Endothelial cell (in vitro differentiated cells): Measurements from ENCODE around the gene ELOF1. TPM values are rescaled to one million over a fixed set of nuclear protein-coding genes. Genes with fewer than 3 reads are reported as not detected.
A peak's percentile ranks its signal among the peaks of the same experiment; 100 is the strongest.

Experiments
- DNase-seq: peaks from one replicate; pipeline ENCODE4 v3.0.0; 2021; ENCODE audit warnings: low spot score
- H3K27ac Mint-ChIP-seq: one replicate; pipeline ENCODE4 v1.8.0; 2021; ENCODE audit warnings: mixed read lengths, inconsistent platforms; ENCODE audit not compliant: unreplicated experiment
- H3K27me3 Mint-ChIP-seq: one replicate; pipeline ENCODE4 v1.8.0; 2021; ENCODE audit warnings: mild to moderate bottlenecking, moderate library complexity, mixed read lengths, inconsistent platforms; ENCODE audit not compliant: unreplicated experiment
- H3K36me3 Mint-ChIP-seq: one replicate; pipeline ENCODE4 v1.8.0; 2021; ENCODE audit warnings: mild to moderate bottlenecking, low read depth, mixed read lengths, inconsistent platforms; ENCODE audit not compliant: unreplicated experiment
- H3K4me1 Mint-ChIP-seq: one replicate; pipeline ENCODE4 v1.8.0; 2021; ENCODE audit warnings: mild to moderate bottlenecking, mixed read lengths, inconsistent platforms; ENCODE audit not compliant: unreplicated experiment
- H3K4me3 Mint-ChIP-seq: one replicate; pipeline ENCODE4 v1.8.0; 2021; ENCODE audit warnings: mild to moderate bottlenecking, mixed read lengths, inconsistent platforms; ENCODE audit not compliant: unreplicated experiment
- H3K9me3 Mint-ChIP-seq: one replicate; pipeline ENCODE4 v1.8.0; 2021; ENCODE audit warnings: mixed read lengths, inconsistent platforms; ENCODE audit not compliant: unreplicated experiment
- total RNA-seq: library from RNA; stranded (reverse); fragmentation: NEBNext Ultra II Directional; extraction: Animal tissue kit (Norgen Biotek cat#: 25700); gene quantifications from one replicate; pipeline ENCODE4 v1.2.1, GENCODE V29; 2021; ENCODE audit not compliant: unreplicated experiment
- TF ChIP-seq, protein P1 (sequence below): fragments of 200-600 bp; sonication (generic); IDR thresholded peaks from one replicate; pipeline ENCODE4 v1.5.0; 2021; ENCODE audit warnings: antibody characterized with exemption; ENCODE audit not compliant: unreplicated experiment

The ELOF1 gene
- total RNA-seq, 1 donor from 2014 or later: 44.0 TPM

DNA sequence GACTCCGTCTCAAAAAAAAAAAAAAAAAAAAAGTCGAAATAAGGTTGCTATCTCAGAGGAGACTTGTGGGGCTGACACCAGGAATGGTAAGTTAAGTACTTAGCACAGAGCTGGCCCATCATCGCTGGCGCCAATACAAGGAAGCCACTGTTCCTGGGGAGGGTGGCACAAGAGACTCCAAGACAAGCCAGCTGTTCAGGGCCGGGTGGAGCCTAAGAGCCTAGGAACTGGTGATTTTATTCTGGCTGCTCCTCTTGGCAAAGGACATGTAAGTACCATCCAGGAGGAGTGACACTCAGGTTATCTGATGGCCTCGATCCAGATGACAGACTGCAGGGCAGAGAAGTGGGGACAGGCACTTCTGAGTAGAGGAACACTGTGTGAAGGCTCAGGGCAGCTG lies 3.8 kb downstream of the ELOF1 start:
- DNase-seq: no peak
- H3K27ac Mint-ChIP-seq: no peak overlapping the region
- H3K36me3 Mint-ChIP-seq: peaks cover 9% of the 10 kb centered on the region
- TF ChIP-seq, protein P1, sequence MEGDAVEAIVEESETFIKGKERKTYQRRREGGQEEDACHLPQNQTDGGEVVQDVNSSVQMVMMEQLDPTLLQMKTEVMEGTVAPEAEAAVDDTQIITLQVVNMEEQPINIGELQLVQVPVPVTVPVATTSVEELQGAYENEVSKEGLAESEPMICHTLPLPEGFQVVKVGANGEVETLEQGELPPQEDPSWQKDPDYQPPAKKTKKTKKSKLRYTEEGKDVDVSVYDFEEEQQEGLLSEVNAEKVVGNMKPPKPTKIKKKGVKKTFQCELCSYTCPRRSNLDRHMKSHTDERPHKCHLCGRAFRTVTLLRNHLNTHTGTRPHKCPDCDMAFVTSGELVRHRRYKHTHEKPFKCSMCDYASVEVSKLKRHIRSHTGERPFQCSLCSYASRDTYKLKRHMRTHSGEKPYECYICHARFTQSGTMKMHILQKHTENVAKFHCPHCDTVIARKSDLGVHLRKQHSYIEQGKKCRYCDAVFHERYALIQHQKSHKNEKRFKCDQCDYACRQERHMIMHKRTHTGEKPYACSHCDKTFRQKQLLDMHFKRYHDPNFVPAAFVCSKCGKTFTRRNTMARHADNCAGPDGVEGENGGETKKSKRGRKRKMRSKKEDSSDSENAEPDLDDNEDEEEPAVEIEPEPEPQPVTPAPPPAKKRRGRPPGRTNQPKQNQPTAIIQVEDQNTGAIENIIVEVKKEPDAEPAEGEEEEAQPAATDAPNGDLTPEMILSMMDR: no peak
- peaks cover 6% of the 10 kb centered on the region for H3K27me3 Mint-ChIP-seq
- H3K4me1 Mint-ChIP-seq: peaks cover 11% of the 10 kb centered on the region
- H3K9me3 Mint-ChIP-seq: no peaks in the 10 kb centered on the region
- peak overlapping the region; percentile 54 for H3K4me3 Mint-ChIP-seq

DNA sequence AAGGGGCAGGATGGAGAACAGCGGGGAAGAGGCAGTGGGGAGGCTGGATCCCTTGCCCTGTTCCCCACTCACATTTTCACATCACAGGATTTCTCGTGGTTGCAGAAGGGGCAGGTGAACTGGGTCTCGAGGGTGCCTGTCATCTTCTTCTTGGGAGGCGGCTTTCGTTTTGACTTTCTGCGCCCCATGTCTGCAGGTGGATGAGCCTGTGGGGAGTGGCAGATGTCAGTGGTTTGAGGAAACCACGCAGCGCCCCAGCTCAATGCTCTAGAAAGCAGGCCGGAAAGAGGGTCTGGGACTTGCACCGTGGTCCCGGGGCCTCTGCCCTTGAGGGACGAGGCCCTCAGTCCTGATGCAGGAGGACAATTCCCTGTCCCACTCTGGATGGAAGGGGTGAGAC lies 4.9 kb downstream of the ELOF1 start:
- no peak overlapping the region for H3K27ac Mint-ChIP-seq
- no peak for DNase-seq
- H3K36me3 Mint-ChIP-seq: peaks cover 13% of the 10 kb centered on the region
- no peak overlapping the region for H3K4me3 Mint-ChIP-seq
- no peaks in the 10 kb centered on the region for H3K9me3 Mint-ChIP-seq
- peaks cover 5% of the 10 kb centered on the region for H3K27me3 Mint-ChIP-seq
- peaks cover 8% of the 10 kb centered on the region for H3K4me1 Mint-ChIP-seq
- TF ChIP-seq, protein P1: no peak

DNA sequence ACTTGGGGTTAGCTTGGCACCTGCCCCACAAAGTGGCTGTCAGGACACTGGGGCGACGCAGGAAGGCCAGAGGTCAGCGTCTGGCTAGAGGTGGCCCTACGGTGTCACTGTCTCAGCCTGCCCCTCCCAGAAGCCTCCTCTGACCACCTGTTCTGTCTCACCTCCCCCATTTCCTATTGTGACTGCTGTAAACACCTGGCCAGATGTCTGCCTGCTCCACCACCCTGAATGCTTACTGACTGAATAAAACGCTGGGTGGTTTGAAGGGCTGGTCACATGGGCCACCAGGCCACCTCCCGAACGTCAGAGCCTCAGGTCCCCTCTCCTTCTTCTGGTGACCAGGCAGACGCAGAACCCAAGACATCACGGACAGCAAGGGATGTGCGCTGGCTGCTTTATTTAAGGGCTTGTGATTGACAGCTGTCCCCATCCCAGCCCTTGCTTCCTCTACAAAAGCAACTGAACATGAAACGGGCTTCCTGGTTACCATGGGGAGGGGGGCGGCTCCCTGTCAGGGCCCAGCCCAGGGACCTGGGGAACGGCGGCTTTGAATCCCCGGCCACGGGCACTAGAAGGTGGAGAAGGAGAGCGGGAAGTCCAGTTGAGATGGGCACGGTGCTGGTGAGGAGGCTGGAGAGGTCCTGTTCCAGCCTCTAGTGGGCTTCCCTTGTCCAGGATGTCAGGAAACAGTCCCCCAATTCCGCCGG lies 6.2 kb downstream of the ELOF1 start:
- Mint-ChIP-seq H3K27ac (no peak overlapping the region), H3K4me3 (no peak overlapping the region), H3K36me3 (peaks cover 13% of the 10 kb centered on the region), H3K27me3 (peaks cover 5% of the 10 kb centered on the region), H3K4me1 (peaks cover 3% of the 10 kb centered on the region), H3K9me3 (no peaks in the 10 kb centered on the region)
- TF ChIP-seq, protein P1: no peak
- DNase-seq: no peak

DNA sequence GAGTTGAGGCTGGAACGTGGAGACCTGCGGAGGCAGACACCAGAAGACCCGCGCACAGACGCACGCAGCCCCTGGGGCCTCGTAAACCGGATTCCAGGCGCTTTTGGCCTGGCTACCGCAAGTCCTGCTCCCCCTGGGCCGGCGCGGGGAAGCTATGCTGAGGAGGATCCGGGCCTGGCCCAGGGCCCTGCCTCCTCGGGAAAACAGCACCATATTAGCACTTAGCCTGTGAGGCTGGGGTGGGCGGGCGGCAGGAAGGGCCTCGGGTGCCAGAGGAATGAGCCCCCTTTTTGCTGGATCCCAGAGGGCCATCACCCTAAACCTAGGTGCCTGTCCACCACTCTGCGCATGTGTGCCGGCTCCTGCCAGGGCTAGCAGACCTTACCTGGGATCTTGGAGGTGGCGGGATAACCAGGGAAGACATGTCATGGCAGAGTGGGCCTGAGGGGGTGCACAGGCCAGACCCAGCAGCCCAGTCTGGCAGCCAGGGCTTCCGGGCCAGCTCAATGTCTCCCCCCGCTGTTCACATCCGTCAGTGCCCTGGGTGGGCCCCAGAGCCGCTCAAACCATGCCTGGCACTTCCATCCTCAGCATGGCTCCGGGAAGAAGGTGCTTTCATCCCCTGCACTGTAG lies 7.3 kb downstream of the ELOF1 start:
- Mint-ChIP-seq H3K27me3 (peaks cover 3% of the 10 kb centered on the region), H3K4me3 (no peak overlapping the region), H3K27ac (no peak overlapping the region), H3K36me3 (peaks cover 13% of the 10 kb centered on the region), H3K4me1 (peaks cover 2% of the 10 kb centered on the region), H3K9me3 (no peaks in the 10 kb centered on the region)
- DNase-seq: peak; percentile 44
- TF ChIP-seq, protein P1: peak; percentile 19

DNA sequence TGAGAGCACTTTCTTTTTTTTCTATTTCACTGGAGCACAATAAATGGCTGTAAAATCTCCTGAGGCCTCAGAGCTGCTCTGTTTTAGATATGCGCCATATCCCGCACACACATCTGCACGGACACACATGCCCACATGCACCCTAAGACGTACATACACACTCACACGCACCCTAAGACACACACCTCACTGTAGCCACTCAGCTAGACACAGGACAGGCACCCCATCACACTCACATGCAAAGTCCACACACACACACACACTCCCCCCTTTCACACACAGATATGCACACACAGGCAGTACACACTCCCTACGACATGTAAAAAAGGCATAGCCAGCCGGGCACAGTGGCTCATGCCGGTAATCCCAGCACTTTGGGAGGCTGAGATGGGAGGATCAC lies 8.8 kb downstream of the ELOF1 start:
- Mint-ChIP-seq H3K27ac (no peak overlapping the region), H3K9me3 (no peaks in the 10 kb centered on the region), H3K4me1 (no peaks in the 10 kb centered on the region), H3K27me3 (no peaks in the 10 kb centered on the region), H3K36me3 (peaks cover 7% of the 10 kb centered on the region), H3K4me3 (peak overlapping the region; percentile 63)
- no peak for DNase-seq
- TF ChIP-seq, protein P1: no peak
